HEK293T (cell line): Measurements from ENCODE around the gene KCNJ1.

ENCODE experiments used
- CTCF ChIA-PET: fragments of 350-600 bp; formaldehyde crosslinking; extraction: SDS; loops from one replicate; lab custom pipeline; 2021; ENCODE audit warnings: antibody characterized with exemption, inconsistent platforms; lab: Yijun Ruan, JAX
- POLR2A ChIA-PET: fragments of 350-600 bp; formaldehyde crosslinking; extraction: SDS; loops from one replicate; lab custom pipeline; 2020; ENCODE audit warnings: antibody characterized with exemption, inconsistent platforms; lab: Yijun Ruan, JAX
- DNase-seq: peaks from one replicate; pipeline ENCODE4 v3.0.0; 2012; ENCODE audit warnings: mixed read lengths; ENCODE audit errors: extremely low spot score
- ARNT ChIP-seq: fragments of 450-650 bp; IDR thresholded peaks from 2 replicates; pipeline ENCODE4 v1.6.1; 2017; ENCODE audit warnings: mild to moderate bottlenecking
- BHLHE40 ChIP-seq: fragments of 450-650 bp; IDR thresholded peaks from 2 replicates; pipeline ENCODE4 v1.6.1; 2016; ENCODE audit warnings: mild to moderate bottlenecking, moderate library complexity, borderline replicate concordance
- CTBP1 ChIP-seq: fragments of 450-650 bp; IDR thresholded peaks from 2 replicates; pipeline ENCODE4 v1.6.1; 2016; ENCODE audit warnings: borderline replicate concordance
- ELF4 ChIP-seq: fragments of 450-650 bp; IDR thresholded peaks from 2 replicates; pipeline ENCODE4 v1.6.1; 2017; ENCODE audit warnings: antibody characterized with exemption
- FOXA1 ChIP-seq: fragments of 450-650 bp; IDR thresholded peaks from 2 replicates; pipeline ENCODE4 v1.6.1; 2016; ENCODE audit warnings: mild to moderate bottlenecking
- FOXK2 ChIP-seq: fragments of 450-650 bp; IDR thresholded peaks from 2 replicates; pipeline ENCODE4 v1.6.1; 2016; ENCODE audit warnings: mild to moderate bottlenecking
- FOXM1 ChIP-seq: fragments of 450-650 bp; IDR thresholded peaks from 2 replicates; pipeline ENCODE4 v1.6.1; 2017; ENCODE audit warnings: mild to moderate bottlenecking, borderline replicate concordance
- HDGF ChIP-seq: fragments of 450-650 bp; IDR thresholded peaks from 2 replicates; pipeline ENCODE4 v1.6.1; 2017; ENCODE audit warnings: antibody characterized with exemption, borderline replicate concordance
- L3MBTL2 ChIP-seq: fragments of 450-650 bp; conservative IDR thresholded peaks from 2 replicates; pipeline ENCODE4 v1.6.1; 2016; ENCODE audit warnings: mild to moderate bottlenecking
- LEF1 ChIP-seq: fragments of 450-650 bp; IDR thresholded peaks from 2 replicates; pipeline ENCODE4 v1.6.1; 2017; ENCODE audit warnings: mild to moderate bottlenecking, borderline replicate concordance
- NFRKB ChIP-seq: fragments of 450-650 bp; IDR thresholded peaks from 2 replicates; pipeline ENCODE4 v1.6.1; 2016; ENCODE audit warnings: mild to moderate bottlenecking, moderate library complexity
- PKNOX1 ChIP-seq: fragments of 450-650 bp; IDR thresholded peaks from 2 replicates; pipeline ENCODE4 v1.6.1; 2016
- SP1 ChIP-seq: fragments of 450-650 bp; IDR thresholded peaks from 2 replicates; pipeline ENCODE4 v1.6.1; 2017
- SUZ12 ChIP-seq: fragments of 450-650 bp; IDR thresholded peaks from 2 replicates; pipeline ENCODE4 v1.6.1; 2016; ENCODE audit warnings: mild to moderate bottlenecking
- TARDBP ChIP-seq: fragments of 450-650 bp; IDR thresholded peaks from 2 replicates; pipeline ENCODE4 v1.6.1; 2016
- ZNF384 ChIP-seq: fragments of 450-650 bp; IDR thresholded peaks from 2 replicates; pipeline ENCODE4 v1.6.1; 2016

Gene KCNJ1

GRCh38 chr11:128872094-128872493 lies 5.0 kb upstream of the KCNJ1 start:
- CTCF ChIA-PET: interaction anchor here (0.5 kb wide), 1 partner anchor 270 kb away, joined by 3 read pairs; no protein-coding TSS in a partner anchor
- no peak for DNase-seq
- POLR2A ChIA-PET: no interaction called here
- TF ChIP-seq ARNT (no peak), NFRKB (no peak), ELF4 (no peak), ZNF384 (no peak), BHLHE40 (no peak)

DNA sequence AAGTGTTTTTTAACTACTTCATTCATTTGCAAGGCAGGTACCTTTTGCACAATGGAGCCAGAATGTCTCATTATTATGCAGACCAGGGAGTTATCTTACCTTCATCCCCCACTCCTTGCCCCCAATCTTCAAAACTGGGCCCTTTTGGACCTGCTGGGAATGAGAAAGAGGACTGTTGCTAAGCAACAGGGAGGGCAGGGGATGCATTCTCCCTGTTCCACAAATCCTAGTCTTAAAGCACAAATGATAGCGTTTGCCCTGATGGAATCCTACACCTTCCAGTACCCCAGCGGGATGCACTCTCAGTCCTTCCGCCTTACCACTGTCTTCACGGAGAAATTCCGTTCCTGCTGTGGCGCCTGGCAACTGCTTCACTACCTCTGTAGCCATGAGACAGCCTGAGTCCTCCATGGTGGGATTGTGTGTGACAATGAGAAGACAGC lies 4.1 kb upstream of the KCNJ1 start:
- no peak for DNase-seq
- ChIA-PET CTCF (no interaction called here), POLR2A (no interaction called here)
- no peak for TF ChIP-seq ARNT
- no peak for TF ChIP-seq CTBP1
- TF ChIP-seq FOXM1: no peak
- no peak for TF ChIP-seq NFRKB
- TF ChIP-seq SUZ12: no peak
- no peak for TF ChIP-seq FOXA1
- TF ChIP-seq L3MBTL2: no peak
- TF ChIP-seq BHLHE40: no peak
- TF ChIP-seq HDGF: no peak
- no peak for TF ChIP-seq SP1
- TF ChIP-seq PKNOX1: no peak
- TF ChIP-seq FOXK2: no peak
- TF ChIP-seq ZNF384: no peak
- TF ChIP-seq ELF4: no peak
- no peak for TF ChIP-seq TARDBP
- TF ChIP-seq LEF1: no peak

- no peak for DNase-seq
Measured at GRCh38 chr11:128868841-128869671, 2.0 kb upstream of the KCNJ1 start.

DNA sequence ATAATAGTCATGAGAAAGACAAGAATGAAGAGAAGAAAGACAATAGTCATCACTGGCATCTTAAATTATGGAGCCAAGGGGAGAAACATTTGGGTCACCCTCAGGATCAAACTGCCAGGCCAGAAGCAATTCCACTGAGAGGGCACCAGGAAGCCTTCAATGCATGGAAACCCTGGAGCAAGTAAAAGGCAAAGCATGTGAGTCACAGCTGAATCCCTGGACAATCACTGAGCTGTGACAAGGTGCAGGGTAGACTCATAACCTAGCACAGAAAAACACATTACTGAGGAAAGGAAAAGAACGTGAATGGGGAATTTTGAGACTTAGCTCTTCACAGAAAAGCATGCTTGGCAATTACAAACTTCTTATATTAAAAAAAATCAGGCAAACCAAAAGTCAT lies 1.6 kb downstream of the KCNJ1 start:
- POLR2A ChIA-PET: no interaction called here
- CTCF ChIA-PET: interaction anchor here (0.8 kb wide), 1 partner anchor 91 kb away, joined by 3 read pairs; no protein-coding TSS in a partner anchor
- no peak for DNase-seq
- TF ChIP-seq FOXM1 (no peak), TARDBP (no peak), CTBP1 (no peak), FOXA1 (no peak), ELF4 (no peak), PKNOX1 (no peak), BHLHE40 (no peak), ZNF384 (no peak), L3MBTL2 (no peak), SUZ12 (no peak), SP1 (no peak), FOXK2 (no peak), LEF1 (no peak), ARNT (no peak), NFRKB (no peak), HDGF (no peak)

More at GRCh38 chr11:128868841-128869671, 2.0 kb upstream of the KCNJ1 start:
- no peak for TF ChIP-seq FOXM1
- no peak for TF ChIP-seq LEF1
- no peak for TF ChIP-seq TARDBP
- TF ChIP-seq ARNT: no peak
- TF ChIP-seq PKNOX1: no peak
- TF ChIP-seq ELF4: no peak
- no peak for TF ChIP-seq HDGF
- TF ChIP-seq L3MBTL2: no peak
- TF ChIP-seq SP1: no peak
- TF ChIP-seq CTBP1: no peak
- POLR2A ChIA-PET: no interaction called here
- CTCF ChIA-PET: interaction anchor here (1.9 kb wide), 1 partner anchor 17 kb away, joined by 4 read pairs; no protein-coding TSS in a partner anchor

DNA sequence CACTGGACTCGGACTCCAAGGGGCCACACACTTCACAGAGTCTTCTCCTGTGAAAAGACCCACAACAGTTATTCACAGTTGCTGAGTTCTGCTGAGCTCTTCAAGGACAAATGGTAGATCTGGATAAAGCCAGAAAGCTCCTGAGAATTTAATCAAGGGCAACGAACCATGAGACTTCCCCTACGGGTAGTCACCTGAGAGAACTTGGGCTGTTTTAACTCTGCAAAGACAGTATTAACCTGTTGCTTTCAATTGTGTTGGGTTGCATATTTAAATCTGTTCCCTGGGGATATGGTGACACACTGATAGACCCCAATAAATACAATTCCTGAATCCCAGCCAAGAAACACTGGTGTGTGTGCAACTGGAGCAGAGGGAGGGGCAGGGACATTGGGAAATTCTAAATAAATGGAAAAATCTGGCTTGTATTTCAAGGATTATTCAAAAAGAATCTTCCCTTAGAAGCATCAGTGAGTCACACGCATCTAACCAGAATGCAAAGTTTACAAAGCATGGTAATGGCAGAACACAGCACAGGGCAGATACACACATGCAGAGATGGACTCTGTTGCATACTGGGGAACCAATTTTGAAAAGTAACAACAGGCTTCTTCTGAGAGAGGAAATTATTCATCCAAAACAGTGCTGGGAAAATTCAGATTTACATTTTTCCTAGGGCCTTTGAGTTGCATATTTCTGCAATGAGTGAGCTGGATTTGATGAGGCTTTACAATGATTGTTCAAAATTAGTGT lies 4.0 kb downstream of the KCNJ1 start:
- ChIA-PET POLR2A (no interaction called here), CTCF (interaction anchor here (0.6 kb wide), 1 partner anchor 123 kb away, joined by 3 read pairs; no protein-coding TSS in a partner anchor)
- no peak for DNase-seq
- no peak for TF ChIP-seq ELF4
- no peak for TF ChIP-seq L3MBTL2
- TF ChIP-seq TARDBP: no peak
- TF ChIP-seq ZNF384: no peak
- no peak for TF ChIP-seq PKNOX1
- TF ChIP-seq CTBP1: no peak
- no peak for TF ChIP-seq ARNT
